ENCODE data around the gene CDC45.

Gene CDC45

DNA sequence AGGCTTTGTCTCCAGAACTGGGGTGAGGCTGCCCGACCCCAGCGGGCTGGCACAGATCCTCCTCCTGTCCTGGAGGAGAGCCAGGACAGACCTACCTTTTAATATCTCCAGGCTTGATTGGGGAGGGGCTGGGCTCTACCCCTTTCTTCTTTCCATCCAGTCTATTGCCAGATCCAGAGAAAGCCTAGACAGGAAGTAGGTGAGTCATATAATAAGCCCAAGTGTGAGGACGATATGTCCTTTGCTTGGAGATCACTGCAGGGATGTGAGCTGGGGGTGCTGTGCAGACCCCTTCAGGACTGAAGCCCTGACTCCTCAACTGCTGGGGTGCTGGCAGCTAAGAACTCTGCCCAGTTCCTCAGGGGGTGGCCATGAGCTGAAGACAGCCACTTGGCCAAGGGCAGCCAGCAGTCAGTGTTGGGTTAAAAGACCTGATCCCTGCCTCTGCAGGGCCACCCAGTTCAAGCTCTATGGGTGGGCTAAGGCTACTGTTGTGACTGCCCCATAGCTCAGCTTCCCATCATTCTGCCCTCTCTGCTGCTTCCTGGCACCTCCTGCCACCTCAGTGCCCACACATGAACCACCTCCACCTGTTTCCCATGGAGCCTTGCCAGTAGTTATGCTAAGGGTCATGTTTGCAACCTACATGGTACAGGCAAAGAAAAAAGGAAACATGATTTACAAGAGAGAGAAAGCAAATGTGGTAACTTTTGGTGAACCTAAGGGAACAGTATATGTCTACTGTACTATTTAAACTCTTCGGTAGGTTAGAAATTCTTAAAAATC, 23.9 kb upstream of the CDC45 start:
- H3K4me3 ChIP-seq (replicated peaks in 1 of 2; ENCODE audit: low read depth in 2 of 2, low read length in 2 of 2) = no peak overlapping the region
- TF ChIP-seq, protein P1, sequence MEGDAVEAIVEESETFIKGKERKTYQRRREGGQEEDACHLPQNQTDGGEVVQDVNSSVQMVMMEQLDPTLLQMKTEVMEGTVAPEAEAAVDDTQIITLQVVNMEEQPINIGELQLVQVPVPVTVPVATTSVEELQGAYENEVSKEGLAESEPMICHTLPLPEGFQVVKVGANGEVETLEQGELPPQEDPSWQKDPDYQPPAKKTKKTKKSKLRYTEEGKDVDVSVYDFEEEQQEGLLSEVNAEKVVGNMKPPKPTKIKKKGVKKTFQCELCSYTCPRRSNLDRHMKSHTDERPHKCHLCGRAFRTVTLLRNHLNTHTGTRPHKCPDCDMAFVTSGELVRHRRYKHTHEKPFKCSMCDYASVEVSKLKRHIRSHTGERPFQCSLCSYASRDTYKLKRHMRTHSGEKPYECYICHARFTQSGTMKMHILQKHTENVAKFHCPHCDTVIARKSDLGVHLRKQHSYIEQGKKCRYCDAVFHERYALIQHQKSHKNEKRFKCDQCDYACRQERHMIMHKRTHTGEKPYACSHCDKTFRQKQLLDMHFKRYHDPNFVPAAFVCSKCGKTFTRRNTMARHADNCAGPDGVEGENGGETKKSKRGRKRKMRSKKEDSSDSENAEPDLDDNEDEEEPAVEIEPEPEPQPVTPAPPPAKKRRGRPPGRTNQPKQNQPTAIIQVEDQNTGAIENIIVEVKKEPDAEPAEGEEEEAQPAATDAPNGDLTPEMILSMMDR (IDR thresholded peaks at IDR 0.05; ENCODE audit: low read depth, low read length) = no peak
- DNase-seq (ENCODE audit: low read depth in 2 of 2) = peak; percentile 15 to 53

DNA sequence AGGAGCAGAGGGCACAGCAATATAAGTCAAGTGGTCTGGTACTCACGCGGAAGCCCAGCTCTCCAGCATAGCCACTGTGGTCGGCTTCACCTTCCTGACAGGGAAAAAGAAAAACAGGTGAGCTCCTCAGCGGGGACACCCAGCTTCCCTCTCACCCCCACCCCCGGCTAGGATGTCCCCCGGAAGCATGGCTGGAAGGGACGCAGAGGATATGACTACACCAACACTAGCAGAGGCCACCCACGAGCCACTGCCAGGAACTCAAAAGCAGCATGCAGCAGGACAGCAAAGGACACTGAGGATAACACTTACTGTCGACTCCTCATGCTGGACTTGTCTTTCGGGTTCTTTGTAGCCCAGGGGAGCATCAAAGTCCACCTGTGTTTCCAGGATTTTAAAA, 23.2 kb upstream of the CDC45 start:
- DNase-seq (ENCODE audit: low read depth in 2 of 2) = no peak
- TF ChIP-seq, protein P1 (IDR thresholded peaks at IDR 0.05; ENCODE audit: low read depth, low read length) = no peak
- no peak overlapping the region for H3K4me3 ChIP-seq (replicated peaks in 1 of 2; ENCODE audit: low read depth in 2 of 2, low read length in 2 of 2)

GRCh38 chr22:19457828-19458428, 21.8 kb upstream of the CDC45 start:
- TF ChIP-seq, protein P1 (IDR thresholded peaks at IDR 0.05; ENCODE audit: low read depth, low read length) = no peak
- no peak for DNase-seq (ENCODE audit: low read depth in 2 of 2)
- no peak overlapping the region for H3K4me3 ChIP-seq (replicated peaks in 1 of 2; ENCODE audit: low read depth in 2 of 2, low read length in 2 of 2)

DNA sequence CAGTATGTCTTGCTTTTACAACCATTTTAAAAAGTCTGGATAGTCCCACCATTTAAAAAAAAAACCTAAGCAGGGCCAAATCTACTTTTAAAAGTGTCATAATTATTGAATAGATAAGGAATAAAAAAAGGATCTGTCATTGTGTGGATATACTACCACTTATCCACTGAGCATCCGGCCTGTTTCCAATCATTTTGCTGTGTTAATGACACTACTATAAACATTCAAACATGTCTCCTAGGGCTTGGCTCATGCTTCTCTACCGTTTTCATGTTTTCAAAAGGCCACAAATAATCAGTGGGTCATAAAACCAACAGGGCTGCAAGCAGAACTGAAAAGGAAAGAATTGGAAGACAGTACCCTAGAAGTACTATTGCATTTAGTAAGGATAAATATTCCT, 19.7 kb upstream of the CDC45 start:
- no peak for DNase-seq (ENCODE audit: low read depth in 2 of 2)
- TF ChIP-seq, protein P1 (IDR thresholded peaks at IDR 0.05; ENCODE audit: low read depth, low read length) = no peak
- no peak overlapping the region for H3K4me3 ChIP-seq (replicated peaks in 1 of 2; ENCODE audit: low read depth in 2 of 2, low read length in 2 of 2)

GRCh38 chr22:19461506-19461905, 18.2 kb upstream of the CDC45 start:
- TF ChIP-seq, protein P1 (IDR thresholded peaks at IDR 0.05; ENCODE audit: low read depth, low read length) = no peak
- no peak overlapping the region for H3K4me3 ChIP-seq (replicated peaks in 1 of 2; ENCODE audit: low read depth in 2 of 2, low read length in 2 of 2)
- no peak for DNase-seq (ENCODE audit: low read depth in 2 of 2)

GRCh38 chr22:19463008-19463407, 16.7 kb upstream of the CDC45 start:
- TF ChIP-seq, protein P1 (IDR thresholded peaks at IDR 0.05; ENCODE audit: low read depth, low read length) = no peak
- no peak for DNase-seq (ENCODE audit: low read depth in 2 of 2)
- H3K4me3 ChIP-seq (replicated peaks in 1 of 2; ENCODE audit: low read depth in 2 of 2, low read length in 2 of 2) = no peak overlapping the region
